Ishikawa (cell line): ENCODE results near the gene CD226.

Experiments used
- CREB1 ChIP-seq: IDR thresholded peaks from 2 replicates; pipeline ENCODE4 v1.6.1; 2012; ENCODE audit warnings: low read depth
- EGR1 ChIP-seq: IDR thresholded peaks from 2 replicates; pipeline ENCODE4 v1.6.1; 2012
- EP300 ChIP-seq: IDR thresholded peaks from 2 replicates; pipeline ENCODE4 v1.6.1; 2012; ENCODE audit warnings: borderline replicate concordance
- FOXM1 ChIP-seq: IDR thresholded peaks from 2 replicates; pipeline ENCODE4 v1.6.1; 2012; ENCODE audit warnings: low read depth, borderline replicate concordance
- REST ChIP-seq: IDR thresholded peaks from 2 replicates; pipeline ENCODE4 v1.6.1; 2012; ENCODE audit warnings: low read depth, mild to moderate bottlenecking
- TAF1 ChIP-seq: IDR thresholded peaks from 2 replicates; pipeline ENCODE4 v1.6.1; 2012; ENCODE audit warnings: low read depth, mild to moderate bottlenecking
- TCF12 ChIP-seq: IDR thresholded peaks from 2 replicates; pipeline ENCODE4 v1.6.1; 2012; ENCODE audit warnings: low read depth
- TEAD4 ChIP-seq: IDR thresholded peaks from 2 replicates; pipeline ENCODE4 v1.6.1; 2012
- YY1 ChIP-seq: IDR thresholded peaks from 2 replicates; pipeline ENCODE4 v1.6.1; 2012; ENCODE audit warnings: low read depth

GRCh38 chr18:69947361-69948133, at the start of gene CD226:
- TF ChIP-seq TAF1 = no peak
- no peak for TF ChIP-seq EGR1
- no peak for TF ChIP-seq REST
- TF ChIP-seq YY1 = no peak
- no peak for TF ChIP-seq TCF12
- no peak for TF ChIP-seq TEAD4
- no peak for TF ChIP-seq FOXM1
- TF ChIP-seq CREB1 = no peak
- no peak for TF ChIP-seq EP300
